A673 (cell line): ENCODE measurements around the gene TBC1D2. TPM values are rescaled to one million over a fixed set of nuclear protein-coding genes. Genes with fewer than 3 reads are reported as not detected.

Experiments
- BruUV-seq: library from RNA; stranded (reverse); fragments of 400-500 nt; replicated peaks from 2 replicates; lab custom pipeline; 2021; lab: Mats Ljungman, UMichigan
- CTCF ChIA-PET: fragments of 300-600 bp; sonication (Branson Sonifier 250); formaldehyde crosslinking; loops from one replicate; lab custom pipeline; 2022; ENCODE audit warnings: antibody characterized with exemption; lab: Charles Lee
- POLR2A ChIA-PET: fragments of 300-600 bp; sonication (Branson Sonifier 250); formaldehyde crosslinking; loops from one replicate; lab custom pipeline; 2022; ENCODE audit warnings: antibody characterized with exemption; ENCODE audit not compliant: low non-redundant PET; lab: Charles Lee
- DNase-seq: peaks from one replicate; pipeline ENCODE4 v3.0.0-alpha.2; 2015; ENCODE audit warnings: low spot score
- H3K27ac ChIP-seq: fragments of 200-600 bp; sonication (generic); 2 replicates; pipeline ENCODE4 v1.5.1; 2016; ENCODE audit warnings: mixed run types, low read depth, mild to moderate bottlenecking, mixed read lengths, antibody characterized with exemption, low read length; ENCODE audit not compliant: poor library complexity, severe bottlenecking
- H3K27me3 ChIP-seq: fragments of 200-600 bp; sonication (generic); replicated peaks from 2 replicates; pipeline ENCODE4 v1.6.1; 2017; ENCODE audit warnings: mixed run types, low read depth, mild to moderate bottlenecking, mixed read lengths, antibody characterized with exemption, low read length; ENCODE audit not compliant: insufficient read depth, poor library complexity
- H3K36me3 ChIP-seq: fragments of 200-600 bp; sonication (generic); 2 replicates; pipeline ENCODE4 v1.6.1; 2016; ENCODE audit warnings: mixed run types, mild to moderate bottlenecking, mixed read lengths, antibody characterized with exemption, low read length; ENCODE audit not compliant: insufficient read depth, poor library complexity, severe bottlenecking
- H3K4me1 ChIP-seq: fragments of 200-600 bp; sonication (generic); 2 replicates; pipeline ENCODE4 v1.6.1; 2017; ENCODE audit warnings: mixed run types, mild to moderate bottlenecking, mixed read lengths, antibody characterized with exemption, low read length; ENCODE audit not compliant: insufficient read depth, poor library complexity, severe bottlenecking
- H3K4me3 ChIP-seq: fragments of 200-600 bp; sonication (generic); 2 replicates; pipeline ENCODE4 v1.5.1; 2016; ENCODE audit warnings: low read depth, mixed run types, mild to moderate bottlenecking, mixed read lengths, low read length; ENCODE audit not compliant: poor library complexity, severe bottlenecking
- H3K9me3 ChIP-seq: fragments of 200-600 bp; sonication (generic); 2 replicates; pipeline ENCODE4 v1.6.1; 2016; ENCODE audit warnings: mixed run types, low read depth, mild to moderate bottlenecking, mixed read lengths, antibody characterized with exemption, low read length; ENCODE audit not compliant: poor library complexity, severe bottlenecking
- CTCF ChIP-seq: fragments of 300-800, 200-600 bp; sonication (generic); conservative IDR thresholded peaks from 2 replicates; pipeline ENCODE4 v1.5.1; 2017; ENCODE audit warnings: low read depth, mild to moderate bottlenecking, antibody characterized with exemption, low read length, moderate library complexity, mixed read lengths
- EZH2 ChIP-seq: fragments of 200-600 bp; sonication (generic); IDR thresholded peaks from 2 replicates; pipeline ENCODE4 v1.6.1; 2017; ENCODE audit warnings: borderline replicate concordance, low read depth, mild to moderate bottlenecking, mixed read lengths, antibody characterized with exemption, low read length; ENCODE audit not compliant: poor library complexity, severe bottlenecking
- intact Hi-C: fragments of 100-400 bp; cut with micrococcal nuclease; formaldehyde crosslinking; loops from one replicate; pipeline ENCODE4 v1.10.0; 2022; ENCODE audit not compliant: unreplicated experiment
- total RNA-seq: library from RNA; stranded (reverse); gene quantifications from 2 replicates; pipeline ENCODE4 v1.2.3, GENCODE V29; 2021

TBC1D2 gene
- total RNA-seq, 1 experiment from 2014 or later = 3.2 TPM

DNA sequence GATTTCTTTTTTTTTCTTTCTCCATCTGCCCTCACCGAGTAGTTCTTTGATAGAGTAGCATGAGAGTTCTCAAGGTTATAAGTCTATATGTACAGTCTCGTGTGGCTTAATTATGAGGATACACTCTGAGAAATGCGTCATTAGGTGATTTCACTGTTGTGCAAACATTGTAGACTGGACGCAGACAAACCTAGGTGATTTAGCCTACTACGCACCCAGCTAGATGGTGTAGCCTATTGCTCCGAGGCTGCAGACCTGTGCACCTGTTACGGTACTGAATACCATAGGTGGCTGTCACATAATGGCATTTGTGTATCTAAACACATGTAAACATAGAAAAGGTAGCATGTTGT, 36.1 kb downstream of the TBC1D2 start:
- ChIA-PET POLR2A (no interaction called here), CTCF (no interaction called here)
- intact Hi-C loops = no loop called here
- H3K4me3 ChIP-seq = no peak overlapping the region
- peaks cover 17% of the 10 kb centered on the region for H3K4me1 ChIP-seq
- H3K36me3 ChIP-seq = no peaks in the 10 kb centered on the region
- no peak overlapping the region for H3K27ac ChIP-seq
- BruUV-seq = no TSS peak
- H3K9me3 ChIP-seq = no peaks in the 10 kb centered on the region
- TF ChIP-seq EZH2 = no peak
- no peak for TF ChIP-seq CTCF
- no peaks in the 10 kb centered on the region for H3K27me3 ChIP-seq
- no peak for DNase-seq

DNA sequence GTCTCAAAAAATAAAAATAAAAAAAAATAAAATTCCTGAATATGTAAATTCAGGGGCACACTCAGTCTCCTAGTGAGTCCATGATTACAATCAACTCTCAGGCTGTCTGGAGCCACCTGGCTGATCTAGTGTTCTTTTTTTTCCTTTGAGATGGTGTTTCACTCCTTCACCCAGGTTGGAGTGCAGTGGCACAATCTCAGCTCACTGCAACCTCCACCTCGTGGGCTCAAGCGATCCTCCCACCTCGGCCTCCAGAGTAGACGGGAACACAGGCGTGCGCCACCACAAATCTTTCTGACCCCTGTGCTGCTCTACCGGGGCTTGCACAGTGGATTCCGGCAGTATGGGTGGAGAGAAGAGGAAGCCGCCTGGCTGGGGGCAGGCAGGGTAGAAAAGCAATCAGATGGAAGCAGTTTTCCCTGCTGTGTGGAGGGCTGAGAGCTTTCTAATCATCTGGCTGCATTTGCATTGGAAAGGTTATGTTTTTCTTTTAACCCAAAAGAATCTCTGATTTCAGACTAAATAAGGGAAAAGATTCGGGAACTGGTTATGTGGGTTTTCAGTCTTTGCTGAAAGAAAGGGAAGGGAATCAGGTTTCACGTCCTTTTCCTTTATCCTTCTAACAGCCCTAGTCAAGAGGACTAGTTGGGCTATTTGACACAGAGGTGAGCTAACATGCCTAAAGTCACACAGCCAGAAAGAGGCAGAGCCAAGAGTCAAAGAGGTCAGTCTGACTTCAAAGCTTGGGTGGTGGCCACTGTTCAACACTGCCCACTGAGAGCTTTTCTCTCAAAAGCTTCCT, 36.7 kb downstream of the TBC1D2 start:
- CTCF ChIA-PET = no interaction called here
- TF ChIP-seq EZH2 (no peak), CTCF (no peak)
- Histone ChIP-seq H3K9me3 (no peaks in the 10 kb centered on the region), H3K4me1 (peaks cover 17% of the 10 kb centered on the region), H3K27me3 (no peaks in the 10 kb centered on the region), H3K4me3 (no peak overlapping the region), H3K36me3 (no peaks in the 10 kb centered on the region), H3K27ac (no peak overlapping the region)
- no peak for DNase-seq
- POLR2A ChIA-PET = no interaction called here
- intact Hi-C loops = no loop called here
- BruUV-seq = no TSS peak

DNA sequence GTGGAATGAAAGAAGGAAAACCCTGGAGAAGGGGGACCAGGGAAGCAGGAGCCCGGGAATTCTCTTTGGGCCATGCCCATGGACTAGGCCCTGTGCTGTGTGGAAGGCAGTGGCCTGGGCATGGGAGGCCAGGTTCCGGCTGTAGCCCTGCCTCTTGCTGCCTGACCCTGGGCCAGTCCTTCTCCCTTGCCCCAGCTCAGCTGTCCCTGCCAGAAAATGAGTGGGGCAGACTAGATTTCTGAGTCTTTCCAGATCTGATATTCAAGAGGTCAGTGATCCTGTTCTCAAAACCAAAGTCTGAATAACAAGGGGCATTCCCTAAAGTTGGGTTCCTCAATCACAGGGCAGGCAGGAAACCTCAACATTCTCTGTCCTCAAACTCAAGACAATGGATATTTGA, 38.2 kb downstream of the TBC1D2 start:
- DNase-seq = no peak
- ChIA-PET POLR2A (no interaction called here), CTCF (no interaction called here)
- Histone ChIP-seq H3K27me3 (no peaks in the 10 kb centered on the region), H3K4me3 (no peak overlapping the region), H3K4me1 (peaks cover 3% of the 10 kb centered on the region), H3K36me3 (no peaks in the 10 kb centered on the region), H3K27ac (no peak overlapping the region), H3K9me3 (no peaks in the 10 kb centered on the region)
- intact Hi-C loops = no loop called here
- BruUV-seq = no TSS peak
- TF ChIP-seq EZH2 = no peak
- TF ChIP-seq CTCF = no peak
